K562 (cell line): ENCODE measurements around the gene ERBB3. TPM values are rescaled to one million over a fixed set of nuclear protein-coding genes. Genes with fewer than 3 reads are reported as not detected.
A peak's percentile ranks its signal among the peaks of the same experiment; 100 is the strongest.

Experiments used
- CTBP1 ChIP-seq: fragments of 450-650 bp; IDR thresholded peaks from 2 replicates; pipeline ENCODE4 v1.6.1; 2016; ENCODE audit warnings: borderline replicate concordance
- CXXC5 ChIP-seq: fragments of 250-450 bp; sonication (Bioruptor Pico); IDR thresholded peaks from 2 replicates; pipeline ENCODE4 v1.8.0; 2022; ENCODE audit warnings: inconsistent platforms, mild to moderate bottlenecking, moderate library complexity
- GABPB1 ChIP-seq: sonication (generic); formaldehyde crosslinking; IDR thresholded peaks from 2 replicates; pipeline ENCODE4 v1.8.0; 2022; ENCODE audit warnings: mild to moderate bottlenecking, missing genetic modification reagents
- KDM1A ChIP-seq, 2 experiments: fragments of 450-650 bp; IDR thresholded peaks; 2 replicates each; pipeline ENCODE4 v1.6.1; 2016; ENCODE audit warnings: mild to moderate bottlenecking in 2 of 2
- LARP7 ChIP-seq: fragments of 450-650 bp; IDR thresholded peaks from 2 replicates; pipeline ENCODE4 v1.6.1; 2016
- MEF2D ChIP-seq: conservative IDR thresholded peaks from 2 replicates; pipeline ENCODE4 v1.6.1; 2016; ENCODE audit warnings: low read depth, missing genetic modification characterization, missing compliant biosample characterization
- NFYB ChIP-seq: IDR thresholded peaks from 2 replicates; pipeline ENCODE4 v1.6.1; 2011; ENCODE audit warnings: mild to moderate bottlenecking, moderate library complexity; ENCODE audit not compliant: insufficient read length; ENCODE audit errors: extremely low read depth
- PHF20 ChIP-seq: fragments of 450-650 bp; IDR thresholded peaks from 2 replicates; pipeline ENCODE4 v1.6.1; 2018; ENCODE audit not compliant: partially characterized antibody
- PHF8 ChIP-seq: fragments of 200-600 bp; sonication (generic); IDR thresholded peaks from 2 replicates; pipeline ENCODE4 v1.6.1; 2012; ENCODE audit warnings: mixed run types, mild to moderate bottlenecking, inconsistent platforms, low read length, moderate library complexity, borderline replicate concordance
- POLR2A ChIP-seq: fragments of 450-650 bp; conservative IDR thresholded peaks from 2 replicates; pipeline ENCODE4 v1.6.1; 2016
- RBFOX2 ChIP-seq: fragments of 200-400 bp; formaldehyde crosslinking; IDR thresholded peaks from 2 replicates; pipeline ENCODE4 v1.6.1; 2017; ENCODE audit warnings: low read depth, mild to moderate bottlenecking, low read length, moderate library complexity
- RBM22 ChIP-seq: fragments of 200-400 bp; formaldehyde crosslinking; IDR thresholded peaks from 2 replicates; pipeline ENCODE4 v1.6.1; 2018; ENCODE audit warnings: low read length, low read depth; ENCODE audit not compliant: poor library complexity, severe bottlenecking
- SAFB2 ChIP-seq: fragments of 200-400 bp; formaldehyde crosslinking; IDR thresholded peaks from 2 replicates; pipeline ENCODE4 v1.6.1; 2018; ENCODE audit warnings: borderline replicate concordance, low read length, low read depth, moderate library complexity; ENCODE audit not compliant: severe bottlenecking
- TEAD1 ChIP-seq, 2 experiments: fragments of 450-650 bp in 1 of 2; sonication (generic) in 1 of 2; formaldehyde crosslinking; IDR thresholded peaks; 2 replicates each; pipeline versions ENCODE4 v1.4.0 to v1.8.0; 2020 to 2022; ENCODE audit warnings: mild to moderate bottlenecking in 2 of 2, missing genetic modification reagents in 1 of 2
- ZFP1 ChIP-seq: fragments of 450-650 bp; formaldehyde crosslinking; IDR thresholded peaks from 2 replicates; pipeline ENCODE4 v1.4.0; 2020; ENCODE audit warnings: mild to moderate bottlenecking, mixed read lengths
- ZNF174 ChIP-seq: fragments of 250-450 bp; sonication (Bioruptor Pico); IDR thresholded peaks from 2 replicates; pipeline ENCODE4 v1.4.0; 2020; ENCODE audit warnings: mild to moderate bottlenecking
- ZNF175 ChIP-seq: fragments of 200-800 bp; sonication (Bioruptor generic); IDR thresholded peaks from 2 replicates; pipeline ENCODE4 v1.6.1; 2016; ENCODE audit warnings: low read depth, mild to moderate bottlenecking, missing genetic modification characterization, missing compliant biosample characterization
- polyA plus RNA-seq, 8 experiments: library from polyadenylated mRNA; depleted of rRNA in 4 of 8; stranded (reverse) in 5 of 8; unstranded in 3 of 8; fragments of >200 nt; fragmentation: Nextera tagmentation in 2 of 8; fragmentation: Illumina TruSeq in 1 of 8; extraction: Ambion mirVana in 2 of 8; extraction: Trizol in 1 of 8; gene quantifications; 2 replicates each; pipeline versions ENCODE4 v1.2.1 to v1.2.3, GENCODE V29; 2011 to 2014; ENCODE audit warnings: inconsistent platforms in 1 of 8, missing spikeins in 1 of 8
- total RNA-seq, 7 experiments: library from RNA; depleted of rRNA in 6 of 7; stranded (reverse); fragments of >200 nt in 6 of 7; fragmentation: Illumina TruSeq in 2 of 7; extraction: Trizol in 2 of 7; gene quantifications; 2 replicates each; pipeline versions ENCODE4 v1.2.1 to v1.2.3, GENCODE V29; 2011 to 2021; ENCODE audit warnings: low replicate concordance in 1 of 7
- TF ChIP-seq, protein P1 (sequence below): sonication (generic); formaldehyde crosslinking; IDR thresholded peaks from 2 replicates; pipeline ENCODE4 v1.4.0; 2020; ENCODE audit warnings: mild to moderate bottlenecking, missing genetic modification reagents
- TF ChIP-seq, protein P2 (sequence below): sonication (generic); formaldehyde crosslinking; IDR thresholded peaks from 2 replicates; pipeline ENCODE4 v1.8.0; 2022; ENCODE audit warnings: mild to moderate bottlenecking, missing genetic modification reagents
- TF ChIP-seq, protein P3 (sequence below): sonication (generic); formaldehyde crosslinking; IDR thresholded peaks from 2 replicates; pipeline ENCODE4 v1.8.0; 2022; ENCODE audit warnings: mild to moderate bottlenecking, low read depth, missing genetic modification reagents
- TF ChIP-seq, protein P4 (sequence below): fragments of 250-450 bp; sonication (Bioruptor Pico); IDR thresholded peaks from 2 replicates; pipeline ENCODE4 v1.5.1; 2021; ENCODE audit warnings: mild to moderate bottlenecking
- TF ChIP-seq, protein P5 (sequence below): sonication (generic); formaldehyde crosslinking; IDR thresholded peaks from 2 replicates; pipeline ENCODE4 v1.8.0; 2022; ENCODE audit warnings: missing genetic modification reagents, mild to moderate bottlenecking, moderate library complexity, borderline replicate concordance

The ERBB3 gene
- total and polyA plus RNA-seq, 9 of the 15 experiments (the other 6 are each of a cell fraction or from before 2014, with no cell fraction given): 1.5 to 5.4 (median 3.8) TPM

DNA sequence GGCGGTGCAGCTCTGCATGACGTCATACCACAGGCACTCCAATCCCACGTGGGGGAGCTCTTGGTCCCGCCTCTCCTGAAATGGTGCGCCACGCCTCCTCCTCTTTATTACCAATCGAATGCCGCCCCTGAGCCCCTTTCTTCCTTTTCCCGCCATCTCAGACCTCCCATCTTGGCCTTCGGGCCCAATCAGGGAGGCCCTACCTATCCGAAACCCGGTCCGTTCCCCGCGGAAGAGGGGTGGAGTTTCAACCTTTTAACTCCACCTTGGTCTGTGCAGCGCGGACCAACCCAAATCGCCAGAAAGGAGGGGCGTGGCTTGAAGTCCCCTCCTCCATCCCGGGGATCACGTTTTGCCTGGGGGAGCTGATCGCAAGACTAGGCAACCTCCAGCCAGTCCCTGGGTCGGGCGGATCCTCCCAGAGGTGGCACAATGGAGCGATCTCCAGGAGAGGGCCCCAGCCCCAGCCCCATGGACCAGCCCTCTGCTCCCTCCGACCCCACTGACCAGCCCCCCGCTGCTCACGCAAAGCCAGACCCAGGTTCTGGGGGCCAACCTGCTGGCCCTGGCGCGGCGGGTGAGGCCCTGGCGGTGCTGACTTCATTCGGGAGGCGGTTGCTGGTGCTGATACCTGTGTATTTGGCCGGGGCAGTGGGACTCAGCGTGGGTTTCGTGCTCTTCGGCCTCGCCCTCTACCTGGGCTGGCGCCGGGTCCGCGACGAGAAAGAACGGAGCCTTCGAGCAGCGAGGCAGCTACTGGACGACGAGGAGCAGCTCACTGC lies 48.1 kb downstream of the ERBB3 start, which contains the start of gene ESYT1 (continued):
- TF ChIP-seq, protein P1, sequence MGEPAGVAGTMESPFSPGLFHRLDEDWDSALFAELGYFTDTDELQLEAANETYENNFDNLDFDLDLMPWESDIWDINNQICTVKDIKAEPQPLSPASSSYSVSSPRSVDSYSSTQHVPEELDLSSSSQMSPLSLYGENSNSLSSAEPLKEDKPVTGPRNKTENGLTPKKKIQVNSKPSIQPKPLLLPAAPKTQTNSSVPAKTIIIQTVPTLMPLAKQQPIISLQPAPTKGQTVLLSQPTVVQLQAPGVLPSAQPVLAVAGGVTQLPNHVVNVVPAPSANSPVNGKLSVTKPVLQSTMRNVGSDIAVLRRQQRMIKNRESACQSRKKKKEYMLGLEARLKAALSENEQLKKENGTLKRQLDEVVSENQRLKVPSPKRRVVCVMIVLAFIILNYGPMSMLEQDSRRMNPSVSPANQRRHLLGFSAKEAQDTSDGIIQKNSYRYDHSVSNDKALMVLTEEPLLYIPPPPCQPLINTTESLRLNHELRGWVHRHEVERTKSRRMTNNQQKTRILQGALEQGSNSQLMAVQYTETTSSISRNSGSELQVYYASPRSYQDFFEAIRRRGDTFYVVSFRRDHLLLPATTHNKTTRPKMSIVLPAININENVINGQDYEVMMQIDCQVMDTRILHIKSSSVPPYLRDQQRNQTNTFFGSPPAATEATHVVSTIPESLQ (CRISPR knock-in tag): peak; percentile 10; the same call in 1 of the 2 replicates
- TF ChIP-seq LARP7 (no peak), MEF2D (no peak), ZFP1 (CRISPR knock-in tag) (0 out of 2 replicates have a peak, but pooled peaks have one; percentile 5), PHF8 (peak; percentile 56; the same call in 1 of the 2 replicates), TEAD1 (CRISPR knock-in tag; IDR thresholded peaks at IDR 0.05) (peak in 1 of 2 experiments; percentile 61; a peak in 1 of 4 replicates), CXXC5 (CRISPR knock-in tag) (0 out of 2 replicates have a peak, but pooled peaks have one; percentile 41), KDM1A (IDR thresholded peaks at IDR 0.05) (no peak), GABPB1 (peak; percentile 77), RBFOX2 (peak; percentile 97), SAFB2 (no peak), ZNF174 (no peak), ZNF175 (CRISPR knock-in tag) (peak; percentile 48; the same call in 1 of the 2 replicates), CTBP1 (peak; percentile 63), RBM22 (peak; percentile 95), PHF20 (no peak), NFYB (peak; percentile 72), POLR2A (peak; percentile 94)
- TF ChIP-seq, protein P2, sequence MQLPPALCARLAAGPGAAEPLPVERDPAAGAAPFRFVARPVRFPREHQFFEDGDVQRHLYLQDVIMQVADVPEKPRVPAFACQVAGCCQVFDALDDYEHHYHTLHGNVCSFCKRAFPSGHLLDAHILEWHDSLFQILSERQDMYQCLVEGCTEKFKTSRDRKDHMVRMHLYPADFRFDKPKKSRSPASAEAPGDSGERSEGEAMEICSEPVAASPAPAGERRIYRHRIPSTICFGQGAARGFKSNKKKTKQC (CRISPR knock-in tag): peak; percentile 59; the same call in 1 of the 2 replicates
- TF ChIP-seq, protein P3, sequence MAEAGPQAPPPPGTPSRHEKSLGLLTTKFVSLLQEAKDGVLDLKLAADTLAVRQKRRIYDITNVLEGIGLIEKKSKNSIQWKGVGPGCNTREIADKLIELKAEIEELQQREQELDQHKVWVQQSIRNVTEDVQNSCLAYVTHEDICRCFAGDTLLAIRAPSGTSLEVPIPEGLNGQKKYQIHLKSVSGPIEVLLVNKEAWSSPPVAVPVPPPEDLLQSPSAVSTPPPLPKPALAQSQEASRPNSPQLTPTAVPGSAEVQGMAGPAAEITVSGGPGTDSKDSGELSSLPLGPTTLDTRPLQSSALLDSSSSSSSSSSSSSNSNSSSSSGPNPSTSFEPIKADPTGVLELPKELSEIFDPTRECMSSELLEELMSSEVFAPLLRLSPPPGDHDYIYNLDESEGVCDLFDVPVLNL: peak; percentile 88
- TF ChIP-seq, protein P4, sequence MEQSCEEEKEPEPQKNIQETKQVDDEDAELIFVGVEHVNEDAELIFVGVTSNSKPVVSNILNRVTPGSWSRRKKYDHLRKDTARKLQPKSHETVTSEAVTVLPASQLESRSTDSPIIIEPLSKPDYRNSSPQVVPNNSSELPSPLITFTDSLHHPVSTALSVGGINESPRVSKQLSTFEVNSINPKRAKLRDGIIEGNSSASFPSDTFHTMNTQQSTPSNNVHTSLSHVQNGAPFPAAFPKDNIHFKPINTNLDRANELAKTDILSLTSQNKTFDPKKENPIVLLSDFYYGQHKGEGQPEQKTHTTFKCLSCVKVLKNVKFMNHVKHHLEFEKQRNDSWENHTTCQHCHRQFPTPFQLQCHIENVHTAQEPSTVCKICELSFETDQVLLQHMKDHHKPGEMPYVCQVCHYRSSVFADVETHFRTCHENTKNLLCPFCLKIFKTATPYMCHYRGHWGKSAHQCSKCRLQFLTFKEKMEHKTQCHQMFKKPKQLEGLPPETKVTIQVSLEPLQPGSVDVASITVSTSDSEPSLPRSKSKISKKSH (CRISPR knock-in tag): no peak
- TF ChIP-seq, protein P5, sequence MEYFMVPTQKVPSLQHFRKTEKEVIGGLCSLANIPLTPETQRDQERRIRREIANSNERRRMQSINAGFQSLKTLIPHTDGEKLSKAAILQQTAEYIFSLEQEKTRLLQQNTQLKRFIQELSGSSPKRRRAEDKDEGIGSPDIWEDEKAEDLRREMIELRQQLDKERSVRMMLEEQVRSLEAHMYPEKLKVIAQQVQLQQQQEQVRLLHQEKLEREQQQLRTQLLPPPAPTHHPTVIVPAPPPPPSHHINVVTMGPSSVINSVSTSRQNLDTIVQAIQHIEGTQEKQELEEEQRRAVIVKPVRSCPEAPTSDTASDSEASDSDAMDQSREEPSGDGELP (CRISPR knock-in tag): peak; percentile 86
